Forelimb muscle (tissue), 1 donor: ENCODE measurements around the gene CDC14A. TPM values are rescaled to one million over a fixed set of nuclear protein-coding genes. Genes with fewer than 3 reads are reported as not detected.

ENCODE experiments used
- DNase-seq: peaks from one replicate; pipeline ENCODE4 v3.0.0-alpha.2; 2013; ENCODE audit warnings: low read depth
- polyA plus RNA-seq: library from polyadenylated mRNA; unstranded; fragments of 120-200 nt; gene quantifications from one replicate; pipeline ENCODE4 v1.2.1, GENCODE V29; 2013; ENCODE audit not compliant: insufficient read length

CDC14A gene
- polyA plus RNA-seq, 1 donor, result 5.0 TPM

- DNase-seq, result no peak
Observed at GRCh38 chr1:100494393-100495084, 142.2 kb downstream of the CDC14A start.

- DNase-seq, result no peak
Observed at GRCh38 chr1:100496896-100497295, 144.6 kb downstream of the CDC14A start.

DNA sequence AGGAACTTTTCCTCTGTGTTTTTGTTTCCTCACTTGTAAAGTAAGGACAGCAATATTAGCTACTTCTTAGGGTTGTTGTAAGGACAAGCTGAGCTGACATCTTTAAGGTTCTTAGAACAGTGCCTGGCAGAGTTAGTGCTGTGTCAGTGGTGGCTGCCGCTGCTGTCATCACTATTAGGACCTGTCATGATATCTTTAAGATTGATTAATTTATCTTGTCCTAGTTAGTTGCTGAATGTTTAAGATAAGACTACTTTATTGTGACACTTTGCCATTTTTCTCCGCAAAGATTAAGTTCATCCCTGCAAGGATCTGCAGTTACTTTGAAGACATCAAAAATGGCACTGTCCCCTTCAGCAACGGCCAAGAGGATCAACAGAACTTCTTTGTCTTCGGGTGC is 145.5 kb downstream of the CDC14A start:
- no peak for DNase-seq

DNA sequence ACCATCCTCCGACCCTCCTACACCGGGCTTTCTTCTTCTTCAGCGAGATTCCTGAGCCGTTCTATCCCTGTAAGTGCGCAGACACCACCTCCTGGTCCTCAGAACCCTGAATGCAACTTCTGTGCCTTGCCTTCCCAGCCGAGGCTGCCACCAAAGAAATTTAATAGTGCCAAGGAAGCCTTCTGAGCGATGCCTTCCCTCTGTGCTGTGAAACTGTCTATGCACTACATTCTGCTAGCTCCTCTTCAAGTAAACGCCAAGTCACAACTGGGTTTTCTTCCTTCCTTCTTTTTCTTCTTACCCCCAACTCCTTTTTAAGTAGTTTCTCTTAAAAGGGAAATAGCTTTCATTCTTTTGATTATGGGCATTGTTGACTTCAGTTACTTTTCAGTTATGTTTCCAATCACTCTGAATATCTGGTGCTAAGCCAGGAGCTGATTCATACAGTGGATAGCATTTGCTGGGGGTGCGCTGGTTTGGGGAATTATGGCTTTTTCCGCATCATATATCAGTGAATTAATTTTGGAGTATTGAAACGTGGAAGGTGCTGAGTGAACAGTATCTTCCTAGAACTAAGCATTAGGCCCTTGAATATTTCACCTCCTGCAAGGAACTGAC is 147.0 kb downstream of the CDC14A start:
- no peak for DNase-seq

DNA sequence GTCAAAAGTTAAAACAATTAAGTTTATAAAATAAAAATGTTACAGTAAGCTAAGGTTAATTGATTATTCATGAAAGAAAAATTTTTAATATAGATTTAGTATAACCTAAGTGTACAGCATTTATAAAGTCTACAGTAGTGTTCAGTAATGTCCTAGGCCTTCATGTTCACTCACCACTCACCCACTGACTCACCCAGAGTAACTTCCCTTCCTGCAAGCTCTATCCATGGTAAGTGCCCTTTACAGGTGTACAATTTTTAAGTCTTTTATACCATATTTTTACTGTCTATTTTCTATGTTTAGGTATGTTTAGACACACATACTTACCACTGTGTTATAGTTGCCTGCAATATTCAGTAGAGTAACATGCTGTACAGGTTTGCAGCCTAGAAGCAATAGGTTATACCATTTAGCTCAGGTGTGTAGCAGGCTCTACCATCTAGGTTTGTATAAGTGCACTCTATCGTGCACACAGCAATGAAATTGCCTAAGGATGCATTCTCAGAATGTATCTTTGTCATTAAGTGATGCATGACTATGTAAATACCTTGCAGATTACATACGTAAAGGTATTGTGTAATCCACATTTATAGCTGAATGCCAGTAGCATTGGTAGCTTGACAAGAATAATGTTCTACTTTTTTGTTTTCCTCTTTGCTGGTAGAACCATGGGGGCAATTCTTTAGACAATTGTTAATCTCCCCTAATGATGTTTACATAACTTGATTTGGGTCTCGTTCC is 149.9 kb downstream of the CDC14A start:
- no peak for DNase-seq

DNA sequence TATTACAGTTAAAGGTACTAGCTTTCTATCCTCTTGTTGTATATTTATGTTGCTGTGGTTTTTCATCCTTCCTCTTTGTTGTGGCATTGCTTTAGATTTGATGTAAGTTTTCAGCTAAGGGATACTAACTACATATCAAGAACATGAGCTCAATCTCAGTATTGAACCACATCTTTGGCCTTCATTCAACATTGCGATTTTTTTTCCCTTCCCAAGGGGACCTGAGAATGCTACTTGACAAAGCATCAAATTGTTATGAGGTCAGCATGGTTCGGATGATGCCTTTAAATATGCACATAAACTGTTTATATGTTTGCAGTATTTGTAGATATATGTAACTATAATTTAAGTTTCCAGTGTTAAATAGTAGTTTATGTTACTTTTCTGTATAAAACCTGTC is 153.9 kb downstream of the CDC14A start:
- DNase-seq, result no peak

- DNase-seq, result no peak
Observed at GRCh38 chr1:100510451-100510850, 158.1 kb downstream of the CDC14A start.

DNA sequence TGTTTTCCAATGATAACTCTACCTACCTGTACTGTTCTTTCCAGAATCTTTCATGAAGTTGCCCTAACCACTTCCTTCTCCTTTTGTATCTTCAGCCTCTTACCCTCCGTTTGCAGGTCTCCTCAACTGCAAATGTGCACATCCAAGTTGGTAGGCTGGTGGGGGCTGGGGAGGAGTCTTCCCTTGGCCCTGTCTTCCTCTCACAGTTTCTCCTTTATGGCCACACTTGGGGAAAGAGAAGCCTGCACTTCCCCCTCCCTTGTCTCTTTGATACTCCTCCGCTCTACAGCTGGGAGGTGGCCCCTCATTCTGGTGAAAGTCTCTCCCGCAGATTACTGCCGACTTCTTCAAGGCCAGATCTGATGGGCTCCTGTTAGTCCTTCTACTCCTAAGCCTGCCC is 158.8 kb downstream of the CDC14A start:
- no peak for DNase-seq

DNA sequence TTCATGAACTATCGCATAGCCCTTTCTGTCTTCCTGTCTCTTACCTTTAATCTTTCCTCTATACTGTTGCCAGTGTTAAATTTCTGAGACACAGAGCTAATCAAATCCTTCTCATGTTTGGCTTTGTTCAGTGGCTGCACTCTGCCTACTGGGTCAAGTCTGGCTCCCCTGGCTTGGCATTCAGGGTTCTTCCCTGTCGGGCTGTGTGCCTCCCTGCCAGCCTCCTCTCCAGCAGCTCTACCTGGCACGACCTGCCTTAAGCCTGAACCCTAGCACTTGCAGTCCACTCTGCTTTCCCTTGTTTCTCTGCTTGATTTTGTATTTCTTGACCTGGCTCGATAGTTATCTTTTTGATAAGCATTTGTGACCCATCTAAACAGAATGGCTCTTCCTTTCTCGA is 159.5 kb downstream of the CDC14A start:
- DNase-seq, result no peak

- DNase-seq, result no peak
Observed at GRCh38 chr1:100512803-100513352, 160.6 kb downstream of the CDC14A start.

GRCh38 chr1:100516857-100517256 is 164.6 kb downstream of the CDC14A start:
- no peak for DNase-seq

GRCh38 chr1:100517515-100517914 is 165.2 kb downstream of the CDC14A start:
- no peak for DNase-seq

DNA sequence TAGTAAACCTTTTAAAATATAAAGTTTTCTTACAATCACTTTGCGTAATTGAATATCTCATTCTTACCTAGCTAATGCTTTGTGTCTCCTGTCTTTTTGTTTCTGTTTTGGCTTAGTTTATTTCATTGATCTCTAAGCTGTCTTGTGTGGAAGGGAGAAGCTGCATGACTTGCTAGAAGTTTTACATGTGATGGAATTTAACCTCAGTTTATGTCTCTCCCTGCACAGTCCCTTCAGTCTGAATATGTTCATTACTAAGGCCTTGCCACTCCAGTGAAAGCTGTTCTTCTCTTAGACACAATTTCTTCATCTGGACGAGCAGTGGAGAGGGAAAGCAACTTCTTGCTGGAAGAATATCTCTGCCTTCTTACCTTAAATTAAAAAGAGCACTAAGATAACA is 165.7 kb downstream of the CDC14A start:
- DNase-seq, result no peak

DNA sequence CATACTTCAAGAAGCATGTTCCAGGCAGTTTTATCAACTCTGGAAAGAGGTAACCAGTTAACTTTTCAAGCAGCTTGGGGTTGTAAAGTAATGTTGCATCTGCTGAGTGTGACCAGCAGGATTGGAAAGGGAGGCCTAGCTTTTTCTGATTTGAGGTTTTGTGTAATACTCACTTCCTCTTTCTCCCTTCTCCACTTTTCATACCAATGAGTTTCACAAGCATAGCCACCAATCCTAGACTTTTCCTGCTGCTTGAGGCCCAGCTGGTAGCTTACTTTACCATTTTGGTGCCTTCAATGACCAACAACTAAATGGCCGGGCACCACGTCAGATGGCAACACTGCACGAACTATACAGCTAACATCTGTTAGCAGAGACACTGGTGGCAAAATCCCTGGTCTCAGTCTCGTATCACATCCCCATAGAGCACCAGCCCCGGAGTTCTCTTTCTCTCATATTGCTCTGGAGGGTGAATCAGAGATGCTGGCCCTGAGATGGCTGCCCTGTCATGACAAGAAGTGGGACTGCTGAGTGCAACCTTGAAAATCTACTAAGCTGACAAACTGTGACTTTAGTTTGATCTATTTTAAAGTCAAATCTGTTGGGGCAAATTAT is 170.8 kb downstream of the CDC14A start:
- no peak for DNase-seq

GRCh38 chr1:100524355-100524754 is 172.0 kb downstream of the CDC14A start:
- no peak for DNase-seq

GRCh38 chr1:100526894-100527293 is 174.6 kb downstream of the CDC14A start:
- DNase-seq, result no peak

DNA sequence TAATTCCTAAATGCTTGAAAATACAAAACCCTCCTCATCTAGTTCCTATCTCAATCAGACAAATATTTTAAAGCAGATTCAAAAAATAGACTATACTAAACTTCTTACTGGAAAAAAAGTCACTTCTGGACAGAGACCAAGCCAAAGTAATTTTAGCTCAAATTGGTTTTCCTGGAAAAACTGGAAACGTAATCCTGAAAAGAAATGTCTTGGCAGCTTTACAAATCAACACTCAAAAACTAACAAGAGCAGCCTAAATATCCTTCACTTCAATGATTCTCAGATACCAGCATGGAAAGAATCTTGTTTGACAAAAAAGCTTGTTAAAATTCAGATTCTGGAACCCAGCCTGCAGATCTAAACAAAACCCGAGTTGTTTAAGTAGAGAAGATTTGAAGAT is 176.6 kb downstream of the CDC14A start:
- DNase-seq, result peak; percentile 68

GRCh38 chr1:100530141-100530540 is 177.8 kb downstream of the CDC14A start:
- DNase-seq, result no peak

DNA sequence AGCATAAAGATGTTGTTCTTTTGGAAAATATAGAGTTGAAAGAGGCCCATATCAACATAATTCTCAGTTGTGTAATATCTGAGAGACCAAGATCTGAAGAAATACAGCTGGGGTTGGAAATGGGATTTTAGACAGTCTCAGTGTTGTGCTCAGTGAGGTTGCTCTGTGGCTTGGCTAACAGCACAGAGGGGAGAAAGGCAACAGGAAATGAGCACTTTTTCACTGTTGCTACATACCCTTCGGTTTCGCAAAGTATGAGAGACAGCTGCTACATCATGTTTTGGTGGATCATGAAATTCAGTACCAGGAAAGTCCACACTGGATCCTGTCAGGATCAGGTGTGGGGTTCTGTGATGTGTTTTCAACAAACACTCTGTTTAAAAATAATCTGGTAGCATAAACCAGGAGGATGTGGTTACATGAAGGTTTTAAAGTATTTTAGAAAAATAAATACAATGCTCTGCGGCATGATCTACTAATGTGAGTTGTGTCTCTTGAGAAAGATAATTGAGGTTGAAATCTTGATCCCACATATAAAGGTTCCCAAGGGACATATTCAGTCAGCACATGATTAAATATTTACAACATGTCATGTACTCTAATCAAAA is 178.7 kb downstream of the CDC14A start:
- no peak for DNase-seq

- DNase-seq, result no peak
Observed at GRCh38 chr1:100532645-100533044, 180.3 kb downstream of the CDC14A start.

DNA sequence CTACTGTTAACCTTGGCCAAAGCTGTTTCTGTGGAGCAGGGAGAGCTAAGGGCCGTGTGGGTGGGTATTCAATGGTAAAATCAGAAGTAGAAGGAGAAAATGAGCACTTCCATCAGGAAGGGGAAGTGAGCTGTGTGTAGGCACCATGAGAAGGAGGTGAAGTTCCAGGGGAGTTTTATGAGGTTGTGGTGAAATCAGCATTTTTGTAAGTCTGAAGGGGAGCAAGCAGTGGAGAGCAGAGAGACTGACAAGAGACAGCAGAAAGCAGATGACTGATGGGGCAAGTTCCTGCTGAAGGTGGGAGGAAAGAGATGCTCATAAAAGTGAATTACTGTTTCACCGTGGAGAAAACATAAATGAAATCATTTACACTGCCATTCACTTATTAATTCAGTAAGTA is 183.0 kb downstream of the CDC14A start:
- no peak for DNase-seq

- DNase-seq, result no peak
Observed at GRCh38 chr1:100536031-100536430, 183.7 kb downstream of the CDC14A start.
